IMR-90 (cell line): ENCODE data around the gene MYT1. TPM values are rescaled to one million over a fixed set of nuclear protein-coding genes. Genes with fewer than 3 reads are reported as not detected.

ENCODE experiments used
- ATAC-seq: fragments of 200-7000 bp; cut with Tn5 transposase; 2 replicates; pipeline ENCODE4 v1.9.1; 2020; ENCODE audit warnings: low read depth, mild to moderate bottlenecking, moderate library complexity
- BruUV-seq: library from RNA; stranded (reverse); fragments of 400-500 nt; replicated peaks from 2 replicates; lab custom pipeline; 2021; lab: Mats Ljungman, UMichigan
- CTCF ChIA-PET: fragments of 300-600 bp; formaldehyde crosslinking; extraction: SDS; loops from one replicate; lab custom pipeline; 2021; ENCODE audit warnings: antibody characterized with exemption; lab: Yijun Ruan, JAX
- POLR2A ChIA-PET: fragments of 300-600 bp; sonication (Branson Sonifier 250); formaldehyde crosslinking; loops from one replicate; lab custom pipeline; 2022; ENCODE audit warnings: antibody characterized with exemption; ENCODE audit not compliant: unreplicated experiment; lab: Charles Lee
- DNase-seq: peaks from one replicate; pipeline ENCODE4 v3.0.0; 2013
- H2AFZ ChIP-seq: replicated peaks from 2 replicates; pipeline ENCODE3; 2013; ENCODE audit warnings: low read length, mild to moderate bottlenecking; ENCODE audit not compliant: poor library complexity
- H2AK5ac ChIP-seq: 2 replicates; pipeline ENCODE4 v1.6.1; 2013; ENCODE audit warnings: low read depth, low read length, inconsistent platforms
- H2AK9ac ChIP-seq: replicated peaks from 2 replicates; pipeline ENCODE3; 2013; ENCODE audit warnings: mild to moderate bottlenecking, low read depth, low read length, moderate library complexity; ENCODE audit not compliant: poor library complexity
- H2BK120ac ChIP-seq: 2 replicates; pipeline ENCODE4 v1.6.1; 2013; ENCODE audit warnings: low read depth, low read length, inconsistent platforms
- H2BK15ac ChIP-seq: 3 replicates; pipeline ENCODE4 v1.6.1; 2013; ENCODE audit warnings: low read depth, low read length, inconsistent platforms
- H2BK20ac ChIP-seq: 2 replicates; pipeline ENCODE4 v1.6.1; 2013; ENCODE audit warnings: low read depth, mild to moderate bottlenecking, inconsistent platforms, low read length, moderate library complexity
- H2BK5ac ChIP-seq: 2 replicates; pipeline ENCODE4 v1.6.1; 2013; ENCODE audit warnings: mild to moderate bottlenecking, low read depth, low read length, inconsistent platforms; ENCODE audit not compliant: poor library complexity, severe bottlenecking
- H3K14ac ChIP-seq: replicated peaks from 2 replicates; pipeline ENCODE4 v1.6.1; 2013; ENCODE audit warnings: low read depth, low read length, inconsistent platforms
- H3K18ac ChIP-seq: 2 replicates; pipeline ENCODE4 v1.6.1; 2013; ENCODE audit warnings: low read depth, low read length, control low read depth
- H3K23ac ChIP-seq: 2 replicates; pipeline ENCODE4 v1.6.1; 2013; ENCODE audit warnings: low read depth, low read length, inconsistent platforms
- H3K27ac ChIP-seq: 2 replicates; pipeline ENCODE4 v1.5.1; 2013; ENCODE audit warnings: mild to moderate bottlenecking, control low read depth, low read length; ENCODE audit not compliant: insufficient read depth
- H3K27me3 ChIP-seq: 2 replicates; pipeline ENCODE4 v1.6.1; 2013; ENCODE audit warnings: low read length; ENCODE audit not compliant: control insufficient read depth, insufficient read depth
- H3K36me3 ChIP-seq: 2 replicates; pipeline ENCODE4 v1.6.1; 2013; ENCODE audit warnings: low read length, mixed read lengths; ENCODE audit not compliant: control insufficient read depth, insufficient read depth
- H3K4ac ChIP-seq: 2 replicates; pipeline ENCODE4 v1.6.1; 2013; ENCODE audit warnings: low read depth, low read length, inconsistent platforms
- H3K4me1 ChIP-seq: 2 replicates; pipeline ENCODE4 v1.6.1; 2013; ENCODE audit warnings: low read length, mixed read lengths; ENCODE audit not compliant: control insufficient read depth, insufficient read depth
- H3K4me2 ChIP-seq: 2 replicates; pipeline ENCODE4 v1.6.1; 2013; ENCODE audit warnings: low read depth, mild to moderate bottlenecking, control low read depth, low read length, moderate library complexity
- H3K4me3 ChIP-seq: 2 replicates; pipeline ENCODE4 v1.5.1; 2013; ENCODE audit warnings: low read depth, mild to moderate bottlenecking, control low read depth, low read length, moderate library complexity; ENCODE audit not compliant: insufficient read depth
- H3K56ac ChIP-seq: 2 replicates; pipeline ENCODE4 v1.6.1; 2013; ENCODE audit warnings: low read length, inconsistent platforms; ENCODE audit not compliant: insufficient read depth; ENCODE audit errors: extremely low read depth
- H3K79me1 ChIP-seq, 2 experiments: 2 replicates each; pipeline ENCODE4 v1.6.1; 2013; ENCODE audit warnings: low read length in 2 of 2, inconsistent platforms in 1 of 2, low read depth in 1 of 2
- H3K9ac ChIP-seq: 2 replicates; pipeline ENCODE4 v1.6.1; 2013; ENCODE audit warnings: low read depth, low read length, control low read depth
- H3K9me1 ChIP-seq: 2 replicates; pipeline ENCODE4 v1.6.1; 2013; ENCODE audit warnings: low read length, inconsistent platforms; ENCODE audit not compliant: insufficient read depth
- H3K9me3 ChIP-seq: 2 replicates; pipeline ENCODE4 v1.6.1; 2013; ENCODE audit warnings: low read length; ENCODE audit not compliant: control insufficient read depth, insufficient read depth
- H4K20me1 ChIP-seq: 2 replicates; pipeline ENCODE4 v1.6.1; 2013; ENCODE audit warnings: low read length, inconsistent platforms; ENCODE audit not compliant: insufficient read depth
- H4K5ac ChIP-seq: 2 replicates; pipeline ENCODE4 v1.6.1; 2013; ENCODE audit warnings: mild to moderate bottlenecking, low read depth, low read length, control low read depth
- H4K8ac ChIP-seq, 2 experiments: 2 replicates each; pipeline ENCODE4 v1.6.1; 2013; ENCODE audit warnings: low read depth in 2 of 2, low read length in 2 of 2, control low read depth in 1 of 2, inconsistent platforms in 1 of 2
- H4K91ac ChIP-seq: 2 replicates; pipeline ENCODE4 v1.6.1; 2013; ENCODE audit warnings: low read depth, low read length, inconsistent platforms; ENCODE audit not compliant: insufficient read depth
- BHLHE40 ChIP-seq: fragments of 150-350 bp; IDR thresholded peaks from 2 replicates; pipeline ENCODE4 v1.6.1; 2016; ENCODE audit warnings: mild to moderate bottlenecking, low read depth, low read length
- CEBPB ChIP-seq: IDR thresholded peaks from 2 replicates; pipeline ENCODE4 v1.6.1; 2012; ENCODE audit warnings: low read depth, low read length, improper control_type of control experiment
- CHD1 ChIP-seq: IDR thresholded peaks from 2 replicates; pipeline ENCODE4 v1.6.1; 2012; ENCODE audit warnings: low read depth, low read length, improper control_type of control experiment
- CTCF ChIP-seq: conservative IDR thresholded peaks from 2 replicates; pipeline ENCODE4 v1.5.1; 2012; ENCODE audit warnings: mild to moderate bottlenecking, low read depth, low read length, improper control_type of control experiment
- ELK1 ChIP-seq: fragments of 150-350 bp; IDR thresholded peaks from 2 replicates; pipeline ENCODE4 v1.6.1; 2016; ENCODE audit warnings: low read depth, mild to moderate bottlenecking, low read length, moderate library complexity, borderline replicate concordance
- FOS ChIP-seq: fragments of 150-350 bp; IDR thresholded peaks from 2 replicates; pipeline ENCODE4 v1.6.1; 2016; ENCODE audit warnings: low read depth, low read length
- MAFK ChIP-seq: IDR thresholded peaks from 2 replicates; pipeline ENCODE4 v1.6.1; 2012; ENCODE audit warnings: low read depth, low read length, improper control_type of control experiment
- MAZ ChIP-seq: IDR thresholded peaks from 2 replicates; pipeline ENCODE4 v1.6.1; 2012; ENCODE audit warnings: low read depth, mild to moderate bottlenecking, low read length, improper control_type of control experiment, moderate library complexity, borderline replicate concordance
- MXI1 ChIP-seq: IDR thresholded peaks from 2 replicates; pipeline ENCODE4 v1.6.1; 2012; ENCODE audit warnings: low read depth, mild to moderate bottlenecking, low read length, moderate library complexity, borderline replicate concordance
- NFE2L2 ChIP-seq: fragments of 150-350 bp; IDR thresholded peaks from 2 replicates; pipeline ENCODE4 v1.6.1; 2016; ENCODE audit warnings: low read depth, mild to moderate bottlenecking, low read length
- POLR2A ChIP-seq: IDR thresholded peaks from 2 replicates; pipeline ENCODE4 v1.6.1; 2012; ENCODE audit warnings: mild to moderate bottlenecking, low read depth, low read length
- RAD21 ChIP-seq: IDR thresholded peaks from 2 replicates; pipeline ENCODE4 v1.6.1; 2012; ENCODE audit warnings: low read length, improper control_type of control experiment
- RCOR1 ChIP-seq: IDR thresholded peaks from 2 replicates; pipeline ENCODE4 v1.6.1; 2012; ENCODE audit warnings: mild to moderate bottlenecking, low read length, improper control_type of control experiment; ENCODE audit not compliant: insufficient replicate concordance
- RFX5 ChIP-seq: IDR thresholded peaks from 2 replicates; pipeline ENCODE4 v1.8.0; 2012; ENCODE audit warnings: low read depth, mild to moderate bottlenecking, low read length, moderate library complexity
- SMC3 ChIP-seq: fragments of 150-350 bp; IDR thresholded peaks from 2 replicates; pipeline ENCODE4 v1.6.1; 2016; ENCODE audit warnings: low read depth, mild to moderate bottlenecking, antibody characterized with exemption, low read length, moderate library complexity
- WGBS, 2 experiments: methylation state at CpG; one replicate each; pipeline versions ENCODE4 v1.1.5 to v1.1.7; 2013; ENCODE audit warnings: missing lambda C conversion rate in 2 of 2; ENCODE audit not compliant: insufficient read length in 1 of 2; ENCODE audit errors: extremely low coverage in 2 of 2; 5-methylcytosine and 5-hydroxymethylcytosine counted together
- dilution Hi-C: fragments of 300-500 bp; cut with HindIII; formaldehyde crosslinking; loops from one replicate; pipeline ENCODE4 v1.14.3; 2018; ENCODE audit warnings: low sequenced_read_pairs; ENCODE audit not compliant: unreplicated experiment
- in situ Hi-C: fragments of 300-500 bp; cut with MboI; formaldehyde crosslinking; loops from 3 replicates; pipeline ENCODE4 v1.14.3; 2019; ENCODE audit warnings: low sequenced_read_pairs, inconsistent platforms, mixed read lengths
- intact Hi-C: fragments of 100-400 bp; cut with micrococcal nuclease; formaldehyde crosslinking; loops from 2 replicates; pipeline ENCODE4 v1.10.0; 2022
- polyA plus RNA-seq, 3 experiments: library from polyadenylated mRNA; depleted of rRNA; stranded (reverse); fragments of >200 nt; gene quantifications; 2 replicates each; pipeline ENCODE4 v1.2.3, GENCODE V29; 2012; ENCODE audit warnings: low replicate concordance in 1 of 3
- total RNA-seq: library from RNA; depleted of rRNA; stranded (reverse); fragments of >200 nt; gene quantifications from 2 replicates; pipeline ENCODE4 v1.2.3, GENCODE V29; 2012

MYT1 gene
- total and polyA plus RNA-seq, 2 of the 4 experiments (the other 2 are of a cell fraction), result not detected

DNA sequence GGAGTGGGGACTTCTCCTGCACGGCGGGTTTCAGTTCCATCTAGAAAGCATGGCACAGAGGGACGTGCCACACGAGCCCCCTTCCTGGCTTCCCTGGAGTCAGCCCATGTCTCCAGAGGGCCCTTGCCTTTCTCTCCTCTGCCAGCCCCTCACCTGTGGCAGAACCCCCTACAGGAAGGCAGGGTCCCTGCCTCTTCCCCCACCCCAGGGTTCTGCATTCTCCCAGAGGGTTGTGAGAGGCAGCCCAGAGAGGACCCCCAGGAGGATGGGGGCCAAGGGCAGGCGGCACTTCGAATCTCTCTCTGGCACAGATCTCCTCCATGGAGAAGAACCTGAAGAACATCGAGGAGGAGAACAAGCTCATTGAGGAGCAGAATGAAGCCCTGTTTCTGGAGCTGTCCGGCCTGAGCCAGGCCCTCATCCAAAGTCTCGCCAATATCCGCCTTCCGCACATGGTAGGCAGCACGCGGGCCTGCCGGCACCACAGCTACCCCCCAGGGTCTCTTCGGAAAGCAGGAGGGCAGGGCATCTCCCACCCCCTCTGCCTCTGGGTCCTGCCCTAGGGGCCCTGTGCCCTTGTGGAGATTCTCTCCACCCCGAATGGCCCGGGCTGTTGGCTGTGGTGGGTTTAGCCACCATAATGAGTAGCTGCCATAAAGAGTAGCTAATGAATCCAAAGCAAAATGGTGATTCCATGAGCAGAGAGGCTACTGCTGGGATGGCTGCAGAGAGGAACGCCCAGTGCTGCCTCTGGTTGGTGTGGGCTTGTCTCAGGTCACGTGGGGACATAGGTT lies 75.4 kb downstream of the MYT1 start:
- no peak for ATAC-seq
- H3K4me3 ChIP-seq, result no peak overlapping the region
- no peak overlapping the region for H2BK5ac ChIP-seq
- no peaks in the 10 kb centered on the region for H3K4me1 ChIP-seq
- H2AFZ ChIP-seq, result no peak overlapping the region
- dilution Hi-C loops, result no loop called here
- H3K9me3 ChIP-seq, result no peaks in the 10 kb centered on the region
- intact Hi-C loops, result no loop called here
- POLR2A ChIA-PET, result no interaction called here
- no peak overlapping the region for H3K4ac ChIP-seq
- H3K18ac ChIP-seq, result no peak overlapping the region
- no peak overlapping the region for H4K8ac ChIP-seq
- no peak overlapping the region for H2BK20ac ChIP-seq
- CTCF ChIA-PET, result interaction anchor here (1.5 kb wide), 1 partner anchor 9 kb away, joined by 5 read pairs; no protein-coding TSS in a partner anchor
- H3K23ac ChIP-seq, result no peak overlapping the region
- WGBS, 2 experiments, result 55% methylated on average over 4 of the region's 19 CpGs; no CpG with 5 or more reads in 1 of the 2 experiments
- H3K27me3 ChIP-seq, result peaks cover 23% of the 10 kb centered on the region
- H3K9me1 ChIP-seq, result no peaks in the 10 kb centered on the region
- H2AK9ac ChIP-seq, result no peak overlapping the region
- H3K14ac ChIP-seq, result no peak overlapping the region
- no peak overlapping the region for H3K27ac ChIP-seq
- no peak overlapping the region for H4K91ac ChIP-seq
- in situ Hi-C loops, result no loop called here
- no peak overlapping the region for H3K56ac ChIP-seq
- no peaks in the 10 kb centered on the region for H3K36me3 ChIP-seq
- no peak overlapping the region for H2AK5ac ChIP-seq
- no TSS peak for BruUV-seq
- no peak overlapping the region for H2BK15ac ChIP-seq
- H3K9ac ChIP-seq, result no peak overlapping the region
- H3K4me2 ChIP-seq, result no peak overlapping the region
- H4K5ac ChIP-seq, result no peak overlapping the region
- DNase-seq, result no peak
- no peaks in the 10 kb centered on the region for H3K79me1 ChIP-seq
- no peak overlapping the region for H2BK120ac ChIP-seq
- no peaks in the 10 kb centered on the region for H4K20me1 ChIP-seq
- TF ChIP-seq CTCF, result no peak
- no peak for TF ChIP-seq SMC3
- TF ChIP-seq MAZ, result no peak
- TF ChIP-seq MAFK, result no peak
- TF ChIP-seq ELK1, result no peak
- TF ChIP-seq CHD1, result no peak
- TF ChIP-seq MXI1, result no peak
- no peak for TF ChIP-seq BHLHE40
- TF ChIP-seq NFE2L2, result no peak
- no peak for TF ChIP-seq FOS
- no peak for TF ChIP-seq RFX5
- no peak for TF ChIP-seq RCOR1
- no peak for TF ChIP-seq CEBPB
- no peak for TF ChIP-seq RAD21
- no peak for TF ChIP-seq POLR2A
